Frontal cortex (tissue), 4 donors: Measurements from ENCODE around the gene NDST1. TPM values are rescaled to one million over a fixed set of nuclear protein-coding genes. Genes with fewer than 3 reads are reported as not detected.

Experiments used
- DNase-seq, 2 donors: peaks; one replicate each; pipeline ENCODE4 v3.0.0; 2012; ENCODE audit warnings: low spot score in 2 of 2
- FAIRE-seq: peaks from 2 replicates; lab custom pipeline; 2012; peaks lifted over from hg19 to GRCh38; lab: Jason Lieb, UNC
- total RNA-seq: library from RNA; depleted of rRNA; stranded (reverse); fragments of >200 nt; gene quantifications from one replicate; pipeline ENCODE4 v1.2.3, GENCODE V29; 2014
- donor health status: control.
- donor health status: control.
- donor health status: control.

The NDST1 gene
- total RNA-seq, 1 donor from 2014 or later, result 16.3 TPM

- peak in 1 of 2 donors; percentile 44 for DNase-seq
- no peak for FAIRE-seq
Observed at GRCh38 chr5:150488519-150489359, 19.2 kb upstream of the NDST1 start.

- FAIRE-seq, result no peak
- DNase-seq, result peak in 1 of 2 donors; percentile 45
Observed at GRCh38 chr5:150489360-150490295, 18.3 kb upstream of the NDST1 start.

GRCh38 chr5:150490296-150490669, 17.6 kb upstream of the NDST1 start:
- no peak for FAIRE-seq
- no peak for DNase-seq

GRCh38 chr5:150490754-150491153, 17.2 kb upstream of the NDST1 start:
- FAIRE-seq (no peak), DNase-seq (no peak)

- DNase-seq (no peak), FAIRE-seq (no peak)
Observed at GRCh38 chr5:150491876-150492275, 16.1 kb upstream of the NDST1 start.

- DNase-seq (no peak), FAIRE-seq (no peak)
Observed at GRCh38 chr5:150492621-150493020, 15.3 kb upstream of the NDST1 start.

GRCh38 chr5:150496098-150496497, 11.8 kb upstream of the NDST1 start:
- no peak for FAIRE-seq

GRCh38 chr5:150496534-150496933, 11.4 kb upstream of the NDST1 start:
- FAIRE-seq, result no peak
- no peak for DNase-seq

More at GRCh38 chr5:150496098-150496497, 11.8 kb upstream of the NDST1 start:
- no peak for DNase-seq

GRCh38 chr5:150497274-150497988, 10.5 kb upstream of the NDST1 start:
- DNase-seq, result peak in 1 of 2 donors; percentile 70
- no peak for FAIRE-seq

GRCh38 chr5:150497989-150498317, 10.0 kb upstream of the NDST1 start:
- FAIRE-seq (no peak), DNase-seq (no peak)

GRCh38 chr5:150498501-150498900, 9.4 kb upstream of the NDST1 start:
- no peak for FAIRE-seq
- no peak for DNase-seq

- FAIRE-seq (no peak), DNase-seq (no peak)
Observed at GRCh38 chr5:150498971-150499370, 9.0 kb upstream of the NDST1 start.

GRCh38 chr5:150499437-150499956, 8.4 kb upstream of the NDST1 start:
- DNase-seq (no peak), FAIRE-seq (no peak)

- DNase-seq (no peak), FAIRE-seq (no peak)
Observed at GRCh38 chr5:150500328-150500841, 7.5 kb upstream of the NDST1 start.

- FAIRE-seq (no peak), DNase-seq (no peak)
Observed at GRCh38 chr5:150500905-150501304, 7.0 kb upstream of the NDST1 start.

GRCh38 chr5:150502106-150502505, 5.8 kb upstream of the NDST1 start:
- no peak for DNase-seq
- no peak for FAIRE-seq

GRCh38 chr5:150502847-150503246, 5.1 kb upstream of the NDST1 start:
- no peak for FAIRE-seq
- DNase-seq, result no peak

- DNase-seq, result no peak
- no peak for FAIRE-seq
Observed at GRCh38 chr5:150503386-150503785, 4.5 kb upstream of the NDST1 start.

GRCh38 chr5:150503977-150504620, 3.8 kb upstream of the NDST1 start:
- DNase-seq (no peak), FAIRE-seq (no peak)
